Astrocyte (in vitro differentiated cells and primary cell): ENCODE results near the gene CORO2B. TPM values are rescaled to one million over a fixed set of nuclear protein-coding genes. Genes with fewer than 3 reads are reported as not detected.

Source experiments
- DNase-seq: peaks from one replicate; pipeline ENCODE4 v3.0.0-alpha.2; 2010; ENCODE audit warnings: low read depth
- FAIRE-seq: peaks from 2 replicates; lab custom pipeline; 2011; peaks lifted over from hg19 to GRCh38; lab: Jason Lieb, UNC
- H2AFZ ChIP-seq: 2 replicates; pipeline ENCODE4 v1.6.0; 2012; ENCODE audit warnings: low read depth, low read length, inconsistent platforms
- H3K27ac ChIP-seq: 2 replicates; pipeline ENCODE4 v1.5.1; 2011; ENCODE audit warnings: low read depth, low read length, inconsistent platforms
- H3K27me3 ChIP-seq: 2 replicates; pipeline ENCODE4 v1.6.0; 2011; ENCODE audit warnings: low read length, inconsistent platforms; ENCODE audit not compliant: insufficient read depth
- H3K36me3 ChIP-seq: 2 replicates; pipeline ENCODE4 v1.5.1; 2011; ENCODE audit warnings: low read length, inconsistent platforms; ENCODE audit not compliant: insufficient read depth
- H3K4me1 ChIP-seq: 2 replicates; pipeline ENCODE4 v1.5.1; 2011; ENCODE audit warnings: low read length, inconsistent platforms; ENCODE audit not compliant: insufficient read depth
- H3K4me2 ChIP-seq: 2 replicates; pipeline ENCODE4 v1.6.0; 2012; ENCODE audit warnings: low read length, inconsistent platforms
- H3K4me3 ChIP-seq: 2 replicates; pipeline ENCODE4 v1.5.1; 2011; ENCODE audit warnings: low read depth, mild to moderate bottlenecking, low read length, inconsistent platforms; ENCODE audit not compliant: insufficient read depth
- H3K79me2 ChIP-seq: 2 replicates; pipeline ENCODE4 v1.6.0; 2012; ENCODE audit warnings: mild to moderate bottlenecking, low read length, inconsistent platforms; ENCODE audit not compliant: insufficient read depth
- H3K9ac ChIP-seq: 2 replicates; pipeline ENCODE4 v1.6.0; 2012; ENCODE audit warnings: mild to moderate bottlenecking, low read length, inconsistent platforms
- H3K9me3 ChIP-seq: 2 replicates; pipeline ENCODE4 v1.5.1; 2012; ENCODE audit warnings: low read depth, mild to moderate bottlenecking, low read length, inconsistent platforms; ENCODE audit not compliant: insufficient read depth
- H4K20me1 ChIP-seq: 2 replicates; pipeline ENCODE4 v1.6.0; 2012; ENCODE audit warnings: low read length, inconsistent platforms; ENCODE audit not compliant: insufficient read depth
- H3K27ac Mint-ChIP-seq: one replicate; pipeline ENCODE4 v1.8.0; 2021; ENCODE audit warnings: mild to moderate bottlenecking, mixed read lengths; ENCODE audit not compliant: unreplicated experiment
- H3K27me3 Mint-ChIP-seq: one replicate; pipeline ENCODE4 v1.8.0; 2021; ENCODE audit warnings: low read depth, mixed read lengths; ENCODE audit not compliant: unreplicated experiment
- H3K36me3 Mint-ChIP-seq: one replicate; pipeline ENCODE4 v1.8.0; 2021; ENCODE audit warnings: low read depth, mixed read lengths; ENCODE audit not compliant: unreplicated experiment
- H3K4me1 Mint-ChIP-seq: one replicate; pipeline ENCODE4 v1.8.0; 2021; ENCODE audit warnings: low read depth, mixed read lengths; ENCODE audit not compliant: unreplicated experiment
- H3K4me3 Mint-ChIP-seq: one replicate; pipeline ENCODE4 v1.8.0; 2021; ENCODE audit warnings: mild to moderate bottlenecking, moderate library complexity, mixed read lengths; ENCODE audit not compliant: unreplicated experiment
- H3K9me3 Mint-ChIP-seq: one replicate; pipeline ENCODE4 v1.8.0; 2021; ENCODE audit warnings: mild to moderate bottlenecking, mixed read lengths; ENCODE audit not compliant: unreplicated experiment
- EZH2 ChIP-seq: IDR thresholded peaks from 2 replicates; pipeline ENCODE4 v1.6.1; 2012; ENCODE audit warnings: mild to moderate bottlenecking, low read length, inconsistent platforms; ENCODE audit not compliant: insufficient read depth
- total RNA-seq: library from RNA; stranded (reverse); gene quantifications from 2 replicates; pipeline ENCODE4 v1.2.1, GENCODE V29; 2021
- TF ChIP-seq, protein P1 (sequence below): IDR thresholded peaks from 2 replicates; pipeline ENCODE4 v1.5.1; 2011; ENCODE audit warnings: low read depth, mild to moderate bottlenecking, inconsistent platforms, low read length, moderate library complexity; ENCODE audit not compliant: insufficient read depth

Gene CORO2B
- total RNA-seq, 1 donor from 2014 or later: 7.4 TPM

DNA sequence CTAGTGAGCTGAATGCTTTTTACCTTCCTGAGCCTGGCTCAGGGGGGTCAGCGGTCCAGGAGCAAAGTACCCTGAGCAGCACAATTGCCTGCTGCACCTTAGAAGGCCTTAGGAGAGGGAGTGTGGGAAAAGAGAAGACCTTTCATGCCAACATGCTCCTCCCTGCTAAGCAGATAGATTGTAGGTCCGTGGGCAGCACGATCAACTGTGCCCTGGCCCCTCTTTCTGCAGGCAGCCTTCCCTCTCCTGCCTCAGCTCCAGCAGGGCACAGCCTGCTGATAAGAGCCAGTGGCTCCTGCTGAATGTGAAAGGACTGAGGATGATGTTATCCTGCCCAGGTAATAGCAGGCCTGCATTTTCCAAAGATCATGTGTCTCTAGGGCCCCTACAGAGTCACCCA lies 4.1 kb downstream of the CORO2B start:
- Mint-ChIP-seq H3K4me3 (no peak overlapping the region), H3K9me3 (no peaks in the 10 kb centered on the region), H3K27me3 (peaks cover 5% of the 10 kb centered on the region), H3K27ac (no peak overlapping the region), H3K4me1 (peaks cover 35% of the 10 kb centered on the region), H3K36me3 (no peaks in the 10 kb centered on the region)
- Histone ChIP-seq H3K9ac (no peak overlapping the region), H3K9me3 (no peaks in the 10 kb centered on the region), H2AFZ (no peak overlapping the region), H3K27ac (no peak overlapping the region), H3K4me2 (no peak overlapping the region), H4K20me1 (peaks cover 19% of the 10 kb centered on the region), H3K4me3 (no peak overlapping the region), H3K4me1 (peaks cover 54% of the 10 kb centered on the region), H3K79me2 (peaks cover 87% of the 10 kb centered on the region), H3K36me3 (no peaks in the 10 kb centered on the region), H3K27me3 (no peaks in the 10 kb centered on the region)
- no peak for TF ChIP-seq EZH2
- TF ChIP-seq, protein P1, sequence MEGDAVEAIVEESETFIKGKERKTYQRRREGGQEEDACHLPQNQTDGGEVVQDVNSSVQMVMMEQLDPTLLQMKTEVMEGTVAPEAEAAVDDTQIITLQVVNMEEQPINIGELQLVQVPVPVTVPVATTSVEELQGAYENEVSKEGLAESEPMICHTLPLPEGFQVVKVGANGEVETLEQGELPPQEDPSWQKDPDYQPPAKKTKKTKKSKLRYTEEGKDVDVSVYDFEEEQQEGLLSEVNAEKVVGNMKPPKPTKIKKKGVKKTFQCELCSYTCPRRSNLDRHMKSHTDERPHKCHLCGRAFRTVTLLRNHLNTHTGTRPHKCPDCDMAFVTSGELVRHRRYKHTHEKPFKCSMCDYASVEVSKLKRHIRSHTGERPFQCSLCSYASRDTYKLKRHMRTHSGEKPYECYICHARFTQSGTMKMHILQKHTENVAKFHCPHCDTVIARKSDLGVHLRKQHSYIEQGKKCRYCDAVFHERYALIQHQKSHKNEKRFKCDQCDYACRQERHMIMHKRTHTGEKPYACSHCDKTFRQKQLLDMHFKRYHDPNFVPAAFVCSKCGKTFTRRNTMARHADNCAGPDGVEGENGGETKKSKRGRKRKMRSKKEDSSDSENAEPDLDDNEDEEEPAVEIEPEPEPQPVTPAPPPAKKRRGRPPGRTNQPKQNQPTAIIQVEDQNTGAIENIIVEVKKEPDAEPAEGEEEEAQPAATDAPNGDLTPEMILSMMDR: no peak
- FAIRE-seq (no peak), DNase-seq (no peak)

DNA sequence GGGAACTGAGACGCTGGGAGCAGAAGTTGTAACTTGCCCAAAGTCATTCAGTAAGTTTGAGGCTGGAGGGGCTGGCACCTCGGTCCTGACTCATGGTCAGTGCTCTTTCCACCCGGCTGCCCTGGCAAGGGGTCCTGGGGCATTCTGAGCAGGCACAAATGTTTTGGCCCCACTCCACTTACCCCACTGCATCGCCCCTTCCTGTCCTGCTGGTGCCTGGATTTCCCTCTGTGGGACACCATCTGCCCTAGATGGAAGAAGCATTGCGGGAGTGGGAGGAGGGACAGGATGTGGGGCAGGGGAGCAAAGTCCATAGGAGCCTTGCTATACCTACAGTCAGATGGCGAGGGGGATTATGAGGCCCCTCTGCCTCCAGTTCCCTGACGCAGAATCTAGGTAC lies 4.5 kb downstream of the CORO2B start:
- DNase-seq (no peak), FAIRE-seq (no peak)
- Histone ChIP-seq H3K9me3 (no peaks in the 10 kb centered on the region), H2AFZ (no peak overlapping the region), H3K27ac (no peak overlapping the region), H3K9ac (no peak overlapping the region), H3K79me2 (peaks cover 87% of the 10 kb centered on the region), H3K27me3 (no peaks in the 10 kb centered on the region), H4K20me1 (peaks cover 19% of the 10 kb centered on the region), H3K36me3 (no peaks in the 10 kb centered on the region), H3K4me2 (no peak overlapping the region), H3K4me1 (peaks cover 54% of the 10 kb centered on the region), H3K4me3 (no peak overlapping the region)
- no peak for TF ChIP-seq EZH2
- peaks cover 36% of the 10 kb centered on the region for H3K4me1 Mint-ChIP-seq
- H3K36me3 Mint-ChIP-seq: no peaks in the 10 kb centered on the region
- H3K27me3 Mint-ChIP-seq: peaks cover 3% of the 10 kb centered on the region
- H3K9me3 Mint-ChIP-seq: no peaks in the 10 kb centered on the region
- no peak overlapping the region for H3K4me3 Mint-ChIP-seq
- no peak overlapping the region for H3K27ac Mint-ChIP-seq

DNA sequence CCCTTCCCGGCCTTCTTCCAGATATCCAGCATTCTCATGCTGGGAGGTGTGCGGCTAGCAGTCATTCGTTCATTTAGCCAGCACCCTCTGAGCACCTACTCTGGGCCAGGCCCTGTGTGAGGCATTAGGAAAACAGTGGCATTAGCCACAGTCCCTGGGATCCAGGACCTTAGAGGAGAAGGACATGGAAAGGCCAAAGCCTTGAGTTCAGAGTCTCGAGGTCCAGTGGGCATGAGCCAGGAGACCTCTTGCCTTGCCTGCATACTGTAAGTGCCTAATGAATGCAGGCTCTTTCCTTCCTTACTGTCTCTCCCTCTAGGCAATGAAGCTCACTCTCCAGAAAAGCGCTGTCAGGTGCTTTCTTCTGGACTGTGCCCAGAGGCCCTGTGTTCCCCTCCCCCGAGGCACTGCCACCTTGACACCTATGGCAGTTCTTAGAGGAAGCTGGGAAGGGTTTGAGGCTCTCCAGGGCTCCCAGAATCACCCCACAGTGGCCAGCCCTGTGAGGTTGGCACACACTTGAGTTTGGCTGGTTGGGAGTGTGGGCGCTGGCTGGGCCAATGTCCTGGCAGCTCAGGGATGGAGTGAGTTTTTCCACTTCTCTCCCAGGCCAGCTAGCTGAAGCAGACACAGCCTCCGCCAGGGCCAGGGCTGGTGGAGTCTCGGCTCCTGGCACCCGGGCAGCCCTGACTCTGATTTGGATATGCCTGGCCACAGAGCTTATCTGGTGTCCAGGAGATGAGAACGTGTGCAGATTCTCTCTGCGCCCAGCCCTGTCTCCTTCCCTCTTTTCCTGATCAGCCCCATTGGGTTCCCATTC lies 5.4 kb downstream of the CORO2B start:
- H3K4me1 ChIP-seq: peaks cover 62% of the 10 kb centered on the region
- no peak overlapping the region for H3K27ac ChIP-seq
- FAIRE-seq (no peak), DNase-seq (no peak)
- H3K36me3 ChIP-seq: no peaks in the 10 kb centered on the region
- Mint-ChIP-seq H3K9me3 (no peaks in the 10 kb centered on the region), H3K36me3 (no peaks in the 10 kb centered on the region), H3K27me3 (peaks cover 3% of the 10 kb centered on the region), H3K4me3 (no peak overlapping the region), H3K27ac (no peak overlapping the region), H3K4me1 (peaks cover 44% of the 10 kb centered on the region)
- no peak overlapping the region for H3K4me3 ChIP-seq
- H3K27me3 ChIP-seq: no peaks in the 10 kb centered on the region
- no peaks in the 10 kb centered on the region for H3K9me3 ChIP-seq
- H3K9ac ChIP-seq: no peak overlapping the region
- peaks cover 95% of the 10 kb centered on the region for H3K79me2 ChIP-seq
- H2AFZ ChIP-seq: no peak overlapping the region
- H3K4me2 ChIP-seq: no peak overlapping the region
- no peak for TF ChIP-seq EZH2
- TF ChIP-seq, protein P1: no peak
- peaks cover 19% of the 10 kb centered on the region for H4K20me1 ChIP-seq
